NCI-H774 (cell line): Measurements from ENCODE around the gene RAD50.
"Not testable (repeated sequence)": the region's sequence is repeated elsewhere in the genome, so short reads cannot be mapped to it uniquely, and the experiment has no call there.

ENCODE experiments used
- DNase-seq: peaks from one replicate; lab custom pipeline; 2025; lab: John Stamatoyannopoulos, UW

RAD50 gene

DNA sequence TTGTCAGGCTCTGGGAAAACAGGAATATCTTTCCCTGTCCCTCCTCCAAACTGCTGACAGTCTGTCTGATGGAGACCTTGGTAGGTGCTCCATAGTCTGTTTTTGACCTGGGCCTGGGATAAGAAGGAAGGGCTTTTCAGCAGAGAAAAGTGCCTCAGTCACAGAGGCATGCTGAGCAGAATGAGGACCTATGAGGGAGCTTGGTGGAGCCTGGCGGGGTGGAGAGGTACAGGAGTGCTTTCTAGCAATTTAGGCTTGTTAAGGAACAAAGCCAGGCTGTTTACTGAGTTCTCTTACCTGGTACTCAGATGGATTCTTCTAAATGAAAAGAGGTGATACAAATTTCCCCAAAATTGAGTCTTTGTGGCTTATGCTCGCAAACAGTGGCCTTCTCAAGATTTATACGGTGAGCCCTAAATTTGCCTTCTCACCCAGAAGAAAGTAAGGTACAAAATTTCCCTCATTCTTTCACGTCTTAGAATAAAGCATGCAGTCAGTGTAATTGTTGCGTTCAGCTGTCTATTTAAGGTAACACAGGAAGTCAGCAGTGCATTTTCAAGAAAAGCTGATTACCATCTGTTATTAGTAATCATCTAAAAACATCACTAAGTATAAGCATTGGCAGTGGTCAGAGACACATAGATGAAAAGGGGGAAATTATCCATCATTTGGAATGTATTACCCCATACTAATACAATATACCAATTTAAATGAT lies 72.6 kb downstream of the RAD50 start:
- DNase-seq, result no peak

DNA sequence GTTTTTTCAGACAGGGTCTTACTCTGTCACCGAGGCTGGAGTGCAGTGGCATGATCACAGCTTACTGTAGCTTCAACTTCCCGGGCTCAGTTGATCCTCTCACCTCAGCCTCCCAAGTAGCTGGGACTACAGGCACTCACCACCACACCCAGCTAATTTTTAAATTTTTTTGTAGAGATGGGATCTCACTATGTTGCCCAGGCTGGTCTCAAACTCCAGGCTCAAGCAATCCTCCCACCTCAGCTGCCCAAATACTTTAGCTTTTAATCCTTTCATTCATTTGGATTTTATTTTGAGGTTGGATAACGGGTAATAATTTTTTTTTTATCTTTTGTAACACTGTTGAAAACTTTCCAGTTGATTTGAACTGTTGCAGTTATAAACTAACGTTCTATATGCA lies 76.8 kb downstream of the RAD50 start:
- DNase-seq, result not testable (repeated sequence)

DNA sequence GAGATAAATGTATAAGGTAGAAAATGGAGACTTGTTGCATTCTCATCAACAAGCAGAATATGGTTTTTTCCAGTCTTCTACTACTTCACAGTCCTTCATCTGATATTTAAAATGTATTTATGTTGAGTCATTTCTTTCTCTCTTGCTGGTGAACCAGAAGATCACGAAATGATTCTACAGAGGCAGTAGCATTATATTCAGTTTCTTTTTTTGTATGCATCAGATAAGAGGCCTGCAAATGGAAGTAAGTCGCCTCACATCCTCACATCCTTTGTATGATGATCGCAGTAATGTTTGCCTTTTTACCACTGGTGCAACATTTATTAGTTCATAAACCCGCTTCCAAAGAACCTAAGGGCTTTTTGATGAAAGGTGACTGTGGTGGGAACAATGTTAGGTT lies 79.1 kb downstream of the RAD50 start:
- DNase-seq, result no peak

DNA sequence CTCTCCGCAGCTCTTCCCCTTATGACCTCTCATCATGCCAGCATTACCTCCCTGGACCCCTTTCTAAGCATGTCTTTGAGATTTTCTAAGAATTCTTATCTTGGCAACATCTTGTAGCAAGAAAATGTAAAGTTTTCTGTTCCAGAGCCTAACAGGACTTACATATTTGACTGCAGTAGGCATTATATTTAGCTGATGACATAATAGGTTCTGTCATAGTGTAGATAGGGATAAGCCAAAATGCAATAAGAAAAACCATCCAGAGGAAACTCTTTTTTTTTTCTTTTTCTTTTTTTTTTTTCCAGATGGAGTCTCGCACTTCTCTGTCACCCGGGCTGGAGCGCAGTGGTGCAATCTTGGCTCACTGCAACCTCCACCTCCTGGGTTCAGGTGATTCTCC lies 80.5 kb downstream of the RAD50 start:
- no peak for DNase-seq

DNA sequence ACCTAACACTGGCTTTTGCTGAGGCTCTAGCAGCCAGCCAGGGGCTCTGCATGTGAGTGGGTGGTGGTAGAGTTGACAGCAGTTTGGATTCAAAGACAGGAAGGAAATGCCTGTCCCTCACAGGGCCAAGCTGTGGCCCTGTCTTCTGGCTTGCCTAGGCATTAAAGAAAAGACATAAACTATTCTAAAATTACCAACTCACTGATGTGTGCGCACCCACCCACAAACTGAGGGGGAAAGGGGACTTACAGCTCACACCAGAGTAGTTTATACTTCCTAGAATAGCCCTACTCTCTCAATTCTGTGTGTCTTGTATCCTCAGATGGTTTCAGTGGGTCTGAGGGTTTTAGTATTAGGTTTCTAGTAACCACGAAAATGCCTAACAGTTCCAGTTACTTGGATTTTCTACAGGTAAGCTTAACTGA lies 82.9 kb downstream of the RAD50 start:
- no peak for DNase-seq

DNA sequence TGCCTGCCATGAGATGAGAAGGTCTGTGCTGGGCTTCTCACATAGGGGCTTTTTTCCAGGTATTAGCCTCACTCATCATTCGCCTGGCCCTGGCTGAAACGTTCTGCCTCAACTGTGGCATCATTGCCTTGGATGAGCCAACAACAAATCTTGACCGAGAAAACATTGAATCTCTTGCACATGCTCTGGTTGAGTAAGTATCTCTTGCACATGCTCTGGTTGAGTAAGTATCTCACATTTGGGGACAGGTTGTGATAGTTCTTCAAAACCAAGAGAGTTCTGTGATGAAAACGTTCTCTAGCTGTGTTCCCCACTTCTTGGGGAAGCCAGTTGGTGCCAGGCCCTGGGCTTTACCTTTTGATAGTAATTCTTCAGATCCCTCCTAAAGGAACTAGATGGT lies 83.8 kb downstream of the RAD50 start:
- DNase-seq, result no peak

DNA sequence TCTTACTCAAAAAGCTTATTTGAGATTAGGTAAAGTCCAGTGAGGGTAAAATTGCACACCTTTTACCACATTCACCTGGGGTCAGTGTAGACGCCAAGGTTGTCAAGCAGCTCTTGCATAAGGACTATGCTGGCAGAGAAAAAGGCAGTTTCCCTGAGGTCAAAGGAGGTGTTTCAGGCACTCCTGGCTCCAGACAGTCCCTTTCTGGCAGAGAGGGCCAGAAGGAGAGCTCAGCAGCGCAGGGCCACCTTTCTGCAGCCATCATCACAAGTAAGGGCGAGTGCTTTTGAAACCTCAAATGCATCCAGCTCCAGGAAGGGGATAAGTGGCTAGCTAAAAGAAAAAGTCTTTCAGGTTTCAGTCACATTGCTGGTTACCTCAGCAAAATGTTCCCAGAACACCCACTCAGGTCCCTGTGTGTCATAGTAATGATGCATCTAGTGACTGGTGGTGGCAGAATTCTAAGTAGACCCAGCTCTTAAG lies 84.5 kb downstream of the RAD50 start:
- no peak for DNase-seq

DNA sequence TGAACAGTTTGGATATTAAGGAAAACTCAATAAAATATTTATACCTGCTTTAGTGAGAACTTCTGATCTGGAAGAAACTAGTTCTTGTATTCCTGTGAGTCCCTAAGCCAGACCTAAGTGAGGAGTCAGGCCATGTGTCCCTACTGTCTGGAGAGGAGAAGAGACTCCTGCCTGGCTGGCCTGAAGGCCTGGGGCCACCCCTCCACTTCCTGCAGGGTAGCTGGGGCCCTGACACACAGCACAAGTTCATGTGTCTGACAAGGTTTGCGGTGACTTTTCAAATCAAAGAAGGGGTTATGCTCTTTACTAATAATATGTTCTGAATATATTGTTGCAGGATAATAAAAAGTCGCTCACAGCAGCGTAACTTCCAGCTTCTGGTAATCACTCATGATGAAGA lies 85.1 kb downstream of the RAD50 start:
- DNase-seq, result no peak

DNA sequence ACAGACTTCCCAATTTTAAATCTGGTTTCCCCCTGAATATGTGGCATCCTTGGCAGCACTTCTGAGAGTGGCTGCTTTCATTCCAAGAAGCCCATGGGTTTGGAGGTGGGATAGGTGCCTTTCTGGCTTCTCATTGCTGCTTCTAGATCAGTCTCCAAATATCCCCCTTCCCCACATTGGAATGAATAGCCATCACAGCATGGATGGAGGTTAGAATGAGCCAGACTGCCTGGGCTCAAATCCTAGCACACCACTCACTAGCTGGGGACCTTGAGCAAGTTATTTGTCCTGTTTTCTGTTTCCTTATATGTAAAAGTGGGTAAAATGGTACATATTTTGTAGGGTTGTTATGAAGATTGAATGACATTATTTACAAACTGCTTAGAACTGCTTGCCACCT lies 87.4 kb downstream of the RAD50 start:
- no peak for DNase-seq

DNA sequence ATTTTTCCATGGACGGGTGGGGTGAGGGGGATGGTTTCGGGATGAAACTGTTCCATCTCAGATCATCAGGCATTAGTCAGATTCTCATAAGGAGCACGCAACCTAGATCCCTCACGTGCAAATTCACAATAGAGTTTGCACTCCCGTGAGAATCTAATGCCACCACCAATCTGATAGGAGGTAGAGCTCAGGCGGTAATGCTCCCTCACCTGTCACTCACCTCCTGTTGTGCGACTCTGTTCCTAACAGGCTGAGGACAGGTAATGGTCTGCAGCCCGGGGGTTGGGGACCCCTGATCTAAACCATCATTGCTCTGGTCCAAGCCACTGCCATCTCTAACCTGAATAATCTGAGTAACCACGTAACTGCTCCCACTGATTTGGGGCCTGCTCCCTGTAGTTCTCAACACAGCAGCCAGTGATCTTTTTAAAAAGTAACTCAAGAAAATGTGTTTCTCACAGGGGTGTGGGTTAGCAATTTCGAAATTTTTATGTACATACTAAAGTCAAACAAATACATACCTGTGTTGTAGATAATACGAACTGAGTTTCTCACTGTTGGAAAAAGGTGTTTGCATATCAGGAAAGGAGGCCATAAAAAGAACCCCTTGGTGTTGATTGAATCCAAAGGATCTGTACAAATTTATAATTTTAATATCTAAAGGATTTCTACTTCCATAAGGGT lies 89.9 kb downstream of the RAD50 start:
- no peak for DNase-seq

DNA sequence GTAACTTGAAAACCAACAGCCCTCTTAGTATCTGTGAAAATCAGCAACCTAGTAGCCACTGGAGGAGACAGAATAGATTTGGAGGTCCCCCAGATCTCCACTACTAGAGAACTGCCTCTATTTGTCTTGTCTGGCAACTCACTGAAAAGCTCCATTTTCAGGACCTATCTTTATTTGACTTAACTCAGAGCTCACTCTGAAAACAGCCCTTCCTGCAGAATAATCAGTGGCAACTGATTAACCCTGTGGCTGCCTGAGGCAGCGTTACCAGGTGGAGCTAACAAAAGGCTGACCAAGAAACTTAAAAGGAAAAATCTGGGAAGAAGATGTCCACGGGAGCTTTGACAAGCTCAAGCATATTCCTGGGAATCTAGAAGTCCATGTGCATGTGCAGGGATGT lies 90.7 kb downstream of the RAD50 start:
- no peak for DNase-seq

DNA sequence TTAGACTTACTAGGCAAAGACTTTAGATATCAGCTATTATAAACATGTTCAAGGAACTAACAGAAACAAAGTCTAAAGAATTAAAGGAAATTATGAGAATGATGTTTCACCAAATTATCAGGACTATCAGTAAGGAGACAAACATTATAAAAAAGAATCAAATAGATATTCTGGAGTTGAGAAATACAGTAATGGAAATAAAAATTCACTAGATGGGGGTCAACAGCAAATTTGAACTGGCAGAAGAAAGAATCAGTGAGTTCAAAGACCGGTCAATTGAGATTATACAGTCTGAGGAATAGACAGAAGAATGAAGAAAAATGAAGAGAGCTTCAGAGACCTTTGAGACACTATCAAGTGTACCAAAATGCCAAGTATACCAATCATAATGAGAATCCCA lies 91.6 kb downstream of the RAD50 start:
- no peak for DNase-seq

DNA sequence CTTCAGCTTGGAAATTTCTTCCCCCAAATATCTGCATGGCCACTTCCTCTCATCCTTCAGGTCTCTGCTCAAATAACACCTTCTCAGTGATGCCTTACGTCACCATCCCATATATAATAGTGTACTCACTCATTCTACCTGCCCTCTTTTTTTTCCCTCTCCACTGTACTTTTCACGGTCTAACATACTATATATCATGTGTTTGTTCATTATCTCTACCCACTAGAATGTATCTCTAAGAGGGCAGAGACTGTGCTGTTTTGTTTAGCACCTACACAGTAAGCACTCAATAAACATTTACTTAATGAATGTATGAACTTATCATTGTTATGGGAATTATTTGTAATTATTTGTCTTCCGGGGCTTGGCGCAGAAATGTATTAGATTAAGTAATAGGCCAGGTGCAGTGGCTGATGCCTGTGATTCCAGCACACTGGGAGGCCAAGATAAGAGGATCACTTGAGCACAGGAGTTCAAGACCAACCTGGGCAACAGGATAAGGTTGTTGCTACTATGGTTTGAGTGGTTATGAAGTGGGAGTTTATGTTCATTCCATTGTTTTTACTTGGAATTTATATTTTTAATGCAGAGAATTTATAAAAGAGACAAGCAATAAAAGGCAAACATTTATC lies 95.2 kb downstream of the RAD50 start:
- peak; percentile 57 for DNase-seq

DNA sequence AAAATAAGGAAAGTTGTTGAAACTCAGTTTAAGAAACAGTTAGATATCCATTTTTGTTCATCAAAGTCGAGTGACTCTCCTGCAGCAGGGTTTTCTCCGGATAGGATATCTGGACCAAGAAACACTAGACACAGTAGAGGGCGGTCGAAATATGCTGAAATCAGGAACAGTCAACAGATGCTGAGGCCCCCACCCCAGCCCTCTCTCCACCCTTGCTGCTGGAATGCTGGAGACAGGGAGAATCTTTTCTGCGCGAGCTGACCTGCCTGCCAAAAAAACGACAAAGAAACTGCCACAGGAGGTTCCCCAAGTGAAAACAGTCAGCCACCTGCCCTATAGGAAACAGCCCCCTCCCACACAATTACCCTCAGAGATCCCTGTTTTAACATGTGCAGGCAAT lies 96.9 kb downstream of the RAD50 start:
- no peak for DNase-seq

DNA sequence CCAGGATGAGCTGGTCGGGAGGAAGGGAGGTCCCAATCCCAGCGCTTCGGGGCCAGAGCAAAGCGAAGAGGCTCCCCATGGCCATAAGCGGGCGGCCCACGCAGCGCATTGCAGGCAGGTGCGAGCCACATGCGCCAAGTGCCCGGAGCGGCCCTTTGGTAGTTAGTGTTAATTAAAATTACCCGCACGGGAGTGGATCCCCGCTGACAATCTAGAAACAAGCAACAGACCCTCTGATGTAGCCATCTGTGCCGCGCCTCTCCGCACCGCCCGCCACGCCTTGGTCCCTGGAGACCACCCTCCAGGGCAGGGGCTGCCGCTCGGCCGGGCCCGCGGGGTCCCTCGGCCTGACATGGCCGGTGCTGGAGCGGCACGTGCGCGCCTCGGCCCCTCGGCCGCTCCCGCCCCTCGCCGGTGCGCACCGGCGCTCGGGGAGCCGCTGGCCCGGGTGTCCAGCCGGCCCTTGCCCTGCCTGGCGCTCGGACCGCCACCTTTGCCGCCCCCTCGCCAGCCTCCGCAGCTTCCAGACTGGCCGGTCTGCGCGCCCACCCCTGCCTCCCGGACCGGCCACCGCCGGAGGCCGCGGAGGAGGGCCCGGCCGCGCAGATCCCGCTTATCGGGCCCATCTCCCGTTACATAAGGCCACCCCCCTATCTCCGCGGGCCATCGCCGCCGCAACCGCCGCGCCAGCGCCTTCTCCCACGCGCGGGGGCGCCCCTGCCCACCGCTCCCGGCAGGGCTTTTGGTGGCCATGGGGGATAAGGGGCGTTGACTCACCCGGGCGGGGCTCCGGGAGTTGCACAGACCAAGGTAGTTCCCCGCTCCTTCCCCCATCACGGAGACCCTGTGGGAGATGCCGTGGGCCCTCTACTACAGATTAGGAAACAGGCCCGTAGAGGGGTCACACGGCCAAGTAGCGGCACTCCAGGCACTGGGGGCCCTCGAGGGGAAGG lies 99.3 kb downstream of the RAD50 start:
- no peak for DNase-seq

DNA sequence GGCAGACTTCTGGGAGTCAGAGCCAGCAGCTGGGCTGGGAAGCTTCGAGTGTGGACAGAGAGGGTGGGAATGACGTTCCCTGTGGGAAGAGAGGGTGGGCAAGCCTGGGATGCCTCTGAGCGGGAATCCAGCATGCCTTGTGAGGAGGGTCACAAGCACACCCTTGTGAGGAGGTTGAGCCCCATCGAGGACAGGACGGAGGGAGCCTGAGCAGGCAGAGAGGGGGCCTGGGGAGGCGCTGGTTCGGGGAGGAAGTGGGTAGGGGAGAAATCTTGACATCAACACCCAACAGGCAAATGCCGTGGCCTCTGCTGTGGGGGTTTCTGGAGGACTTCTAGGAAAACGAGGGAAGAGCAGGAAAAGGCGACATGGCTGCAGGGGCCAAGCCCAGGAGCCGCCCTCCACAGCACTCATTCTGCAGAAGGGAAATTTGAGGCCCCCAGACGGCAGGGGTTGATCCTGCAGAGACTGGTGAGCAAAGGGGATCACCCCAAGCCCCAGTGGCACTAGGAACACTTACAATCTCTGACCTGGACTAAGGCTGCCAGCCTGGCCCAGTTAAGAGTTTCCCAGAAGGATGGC lies 100.1 kb downstream of the RAD50 start:
- no peak for DNase-seq

DNA sequence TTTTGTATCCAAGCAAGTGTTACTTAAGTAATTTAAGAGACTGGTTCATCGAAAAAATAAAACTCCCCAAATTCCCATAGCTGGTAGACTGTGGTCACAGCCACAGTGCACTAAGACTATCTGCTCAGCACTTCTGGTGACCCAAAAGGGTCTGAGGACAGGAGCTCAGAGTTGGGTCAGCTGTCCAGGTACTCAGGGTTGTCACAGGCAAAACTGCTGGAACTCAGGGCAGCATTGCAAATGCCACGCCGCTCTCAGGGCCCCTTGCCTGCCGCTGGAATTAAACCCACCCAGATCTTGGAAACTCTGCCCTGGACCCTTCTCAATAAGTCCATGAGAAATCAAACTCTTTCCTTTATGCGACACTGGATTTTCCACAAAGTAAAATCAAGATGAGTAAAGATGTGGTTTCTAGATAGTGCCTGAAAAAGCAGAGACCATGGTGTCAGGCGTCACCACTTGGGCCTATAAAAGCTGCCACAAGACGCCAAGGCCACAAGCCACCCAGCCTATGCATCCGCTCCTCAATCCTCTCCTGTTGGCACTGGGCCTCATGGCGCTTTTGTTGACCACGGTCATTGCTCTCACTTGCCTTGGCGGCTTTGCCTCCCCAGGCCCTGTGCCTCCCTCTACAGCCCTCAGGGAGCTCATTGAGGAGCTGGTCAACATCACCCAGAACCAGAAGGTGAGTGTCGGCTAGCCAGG lies 101.1 kb downstream of the RAD50 start, which contains the start of gene IL13:
Gene IL13, plus strand, starts transcription at position 498 of the 705 bp plus-strand sequence. Its CDS starts 14 bp downstream, at position 512.
- DNase-seq, result no peak

DNA sequence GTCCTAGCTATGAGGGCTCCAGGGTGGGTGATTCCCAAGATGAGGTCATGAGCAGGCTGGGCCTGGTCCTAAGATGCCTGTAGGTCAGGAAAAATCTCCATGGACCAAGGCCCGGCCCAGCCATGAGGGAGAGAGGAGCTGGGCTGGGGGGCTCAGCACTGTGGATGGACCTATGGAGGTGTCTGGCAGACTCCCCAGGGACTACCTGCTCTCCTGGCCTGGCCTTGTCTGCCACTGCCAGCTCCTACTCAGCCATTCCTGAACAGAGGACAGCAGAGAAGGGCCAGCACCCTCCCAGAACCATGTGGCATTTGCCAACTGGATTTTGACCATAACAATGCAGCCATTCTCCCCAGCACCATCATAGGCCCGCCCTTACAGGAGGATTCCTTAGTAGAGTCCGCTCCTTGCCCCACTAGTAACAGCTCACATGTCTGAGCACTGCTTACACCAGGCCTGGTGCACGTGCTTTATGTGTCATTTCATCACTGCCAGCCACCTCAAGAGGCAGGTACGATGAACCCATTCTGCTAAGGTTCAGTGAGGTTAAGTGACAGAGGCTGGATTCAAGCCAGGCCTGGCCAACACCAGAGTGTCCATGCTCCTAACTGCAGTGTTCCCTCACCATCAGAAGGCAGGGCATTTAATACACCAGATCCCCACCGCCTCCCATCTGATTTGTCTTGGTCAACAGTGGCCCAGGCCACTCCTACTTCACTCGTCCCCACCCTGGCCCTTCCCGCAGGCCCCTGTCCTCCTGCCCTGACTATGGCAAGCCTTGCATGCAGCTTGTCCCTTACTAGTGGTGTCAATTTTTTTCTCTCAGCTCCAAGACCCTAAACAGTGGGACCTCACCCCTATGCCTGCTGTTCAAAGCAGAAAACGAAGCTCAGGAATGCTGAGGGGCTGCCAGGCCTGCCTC lies 101.9 kb downstream of the RAD50 start:
- DNase-seq, result no peak

DNA sequence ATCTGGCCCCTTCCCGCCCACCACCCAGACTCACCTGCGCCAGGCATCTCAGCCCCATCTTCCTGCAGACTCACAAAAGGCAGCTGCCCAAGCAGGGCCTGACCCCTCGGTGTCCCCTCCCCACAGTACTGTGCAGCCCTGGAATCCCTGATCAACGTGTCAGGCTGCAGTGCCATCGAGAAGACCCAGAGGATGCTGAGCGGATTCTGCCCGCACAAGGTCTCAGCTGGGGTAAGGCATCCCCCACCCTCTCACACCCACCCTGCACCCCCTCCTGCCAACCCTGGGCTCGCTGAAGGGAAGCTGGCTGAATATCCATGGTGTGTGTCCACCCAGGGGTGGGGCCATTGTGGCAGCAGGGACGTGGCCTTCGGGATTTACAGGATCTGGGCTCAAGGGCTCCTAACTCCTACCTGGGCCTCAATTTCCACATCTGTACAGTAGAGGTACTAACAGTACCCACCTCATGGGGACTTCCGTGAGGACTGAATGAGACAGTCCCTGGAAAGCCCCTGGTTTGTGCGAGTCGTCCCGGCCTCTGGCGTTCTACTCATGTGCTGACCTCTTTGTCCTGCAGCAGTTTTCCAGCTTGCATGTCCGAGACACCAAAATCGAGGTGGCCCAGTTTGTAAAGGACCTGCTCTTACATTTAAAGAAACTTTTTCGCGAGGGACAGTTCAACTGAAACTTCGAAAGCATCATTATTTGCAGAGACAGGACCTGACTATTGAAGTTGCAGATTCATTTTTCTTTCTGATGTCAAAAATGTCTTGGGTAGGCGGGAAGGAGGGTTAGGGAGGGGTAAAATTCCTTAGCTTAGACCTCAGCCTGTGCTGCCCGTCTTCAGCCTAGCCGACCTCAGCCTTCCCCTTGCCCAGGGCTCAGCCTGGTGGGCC lies 103.1 kb downstream of the RAD50 start:
- no peak for DNase-seq
